Mammary epithelial cell (primary cell): Measurements from ENCODE around the gene ACOT8.

Experiments
- EZH2 ChIP-seq: IDR thresholded peaks from 2 replicates; pipeline ENCODE4 v1.6.1; 2012; ENCODE audit warnings: low read length, inconsistent platforms, borderline replicate concordance
- TF ChIP-seq, protein P1 (sequence below), 2 donors: IDR thresholded peaks in 1 of 2; conservative IDR thresholded peaks in 1 of 2; 2 replicates each; pipeline ENCODE4 v1.5.1; 2011 to 2012; ENCODE audit warnings: inconsistent platforms in 2 of 2, low read length in 2 of 2, mild to moderate bottlenecking in 2 of 2, control low read depth in 1 of 2, low read depth in 1 of 2; ENCODE audit not compliant: insufficient read depth in 1 of 2; ENCODE audit errors: extremely low read depth in 1 of 2

DNA sequence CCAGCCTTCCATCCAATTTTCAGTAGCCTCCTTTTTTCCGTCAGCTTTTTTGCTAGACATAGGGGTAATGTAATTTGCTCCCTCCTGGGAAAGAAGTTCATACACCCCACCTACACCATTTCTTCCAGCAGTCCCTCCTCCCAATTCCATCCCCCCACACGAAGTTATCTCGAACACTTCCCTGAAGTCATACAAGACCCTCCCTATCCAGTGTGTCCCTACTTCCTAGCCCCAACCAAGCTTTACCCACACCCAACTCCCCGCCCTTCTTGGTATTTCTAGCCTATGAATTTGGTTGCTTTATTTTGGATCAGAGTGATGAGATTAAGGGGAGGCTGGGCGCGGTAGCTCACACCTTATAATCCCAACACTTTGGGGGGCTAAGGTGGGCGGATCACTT, 43.7 kb downstream of the ACOT8 start:
- TF ChIP-seq, protein P1, sequence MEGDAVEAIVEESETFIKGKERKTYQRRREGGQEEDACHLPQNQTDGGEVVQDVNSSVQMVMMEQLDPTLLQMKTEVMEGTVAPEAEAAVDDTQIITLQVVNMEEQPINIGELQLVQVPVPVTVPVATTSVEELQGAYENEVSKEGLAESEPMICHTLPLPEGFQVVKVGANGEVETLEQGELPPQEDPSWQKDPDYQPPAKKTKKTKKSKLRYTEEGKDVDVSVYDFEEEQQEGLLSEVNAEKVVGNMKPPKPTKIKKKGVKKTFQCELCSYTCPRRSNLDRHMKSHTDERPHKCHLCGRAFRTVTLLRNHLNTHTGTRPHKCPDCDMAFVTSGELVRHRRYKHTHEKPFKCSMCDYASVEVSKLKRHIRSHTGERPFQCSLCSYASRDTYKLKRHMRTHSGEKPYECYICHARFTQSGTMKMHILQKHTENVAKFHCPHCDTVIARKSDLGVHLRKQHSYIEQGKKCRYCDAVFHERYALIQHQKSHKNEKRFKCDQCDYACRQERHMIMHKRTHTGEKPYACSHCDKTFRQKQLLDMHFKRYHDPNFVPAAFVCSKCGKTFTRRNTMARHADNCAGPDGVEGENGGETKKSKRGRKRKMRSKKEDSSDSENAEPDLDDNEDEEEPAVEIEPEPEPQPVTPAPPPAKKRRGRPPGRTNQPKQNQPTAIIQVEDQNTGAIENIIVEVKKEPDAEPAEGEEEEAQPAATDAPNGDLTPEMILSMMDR (conservative IDR thresholded peaks at IDR 0.05 in 1 of 2, IDR thresholded peaks at IDR 0.05 in 1 of 2; ENCODE audit: extremely low read depth in 1 of 2, insufficient read depth in 1 of 2, low read depth in 1 of 2, low read length in 2 of 2) = no peak
- no peak for TF ChIP-seq EZH2
